Retinal pigment epithelial cell (primary cell): ENCODE data around the gene ALPL.
A peak's percentile ranks its signal among the peaks of the same experiment; 100 is the strongest.

Experiments
- DNase-seq: peaks from one replicate; pipeline ENCODE4 v3.0.0-alpha.2; 2010; ENCODE audit warnings: low read depth
- H3K4me3 ChIP-seq: 2 replicates; pipeline ENCODE4 v1.5.1; 2011; ENCODE audit warnings: mild to moderate bottlenecking, low read length, control low read depth, moderate library complexity
- CTCF ChIP-seq: conservative IDR thresholded peaks from 2 replicates; pipeline ENCODE4 v1.5.1; 2011; ENCODE audit warnings: low read depth, low read length, control low read depth, inconsistent platforms

The ALPL gene

GRCh38 chr1:21585037-21585436 lies 75.8 kb downstream of the ALPL start:
- no peak for DNase-seq
- no peak overlapping the region for H3K4me3 ChIP-seq
- TF ChIP-seq CTCF = no peak

GRCh38 chr1:21586222-21586621 lies 77.0 kb downstream of the ALPL start:
- DNase-seq = no peak
- H3K4me3 ChIP-seq = no peak overlapping the region
- no peak for TF ChIP-seq CTCF

GRCh38 chr1:21586846-21587601 lies 77.8 kb downstream of the ALPL start:
- TF ChIP-seq CTCF = no peak
- H3K4me3 ChIP-seq = no peak overlapping the region
- peak; percentile 43 for DNase-seq

- no peak for DNase-seq
- no peak overlapping the region for H3K4me3 ChIP-seq
- TF ChIP-seq CTCF = no peak
These were observed 78.4 kb downstream of the ALPL start for GRCh38 chr1:21587602-21587953.

GRCh38 chr1:21589618-21590017 lies 80.4 kb downstream of the ALPL start:
- no peak for TF ChIP-seq CTCF
- DNase-seq = no peak

GRCh38 chr1:21590126-21590880 lies 81.1 kb downstream of the ALPL start:
- TF ChIP-seq CTCF = no peak
- no peak for DNase-seq
- H3K4me3 ChIP-seq = no peak overlapping the region

More at GRCh38 chr1:21589618-21590017, 80.4 kb downstream of the ALPL start:
- H3K4me3 ChIP-seq = no peak overlapping the region

- H3K4me3 ChIP-seq = no peak overlapping the region
- TF ChIP-seq CTCF = no peak
These were observed 81.7 kb downstream of the ALPL start for GRCh38 chr1:21590934-21591333.

More at GRCh38 chr1:21590934-21591333, 81.7 kb downstream of the ALPL start:
- DNase-seq = no peak
